Measurements from ENCODE around the gene ZMAT5. TPM values are rescaled to one million over a fixed set of nuclear protein-coding genes. Genes with fewer than 3 reads are reported as not detected.
A peak's percentile ranks its signal among the peaks of the same experiment; 100 is the strongest.

ZMAT5 gene
- total and polyA plus RNA-seq, 5 experiments from 2014 or later: 17.5 to 58.5 (median 44.2) TPM

DNA sequence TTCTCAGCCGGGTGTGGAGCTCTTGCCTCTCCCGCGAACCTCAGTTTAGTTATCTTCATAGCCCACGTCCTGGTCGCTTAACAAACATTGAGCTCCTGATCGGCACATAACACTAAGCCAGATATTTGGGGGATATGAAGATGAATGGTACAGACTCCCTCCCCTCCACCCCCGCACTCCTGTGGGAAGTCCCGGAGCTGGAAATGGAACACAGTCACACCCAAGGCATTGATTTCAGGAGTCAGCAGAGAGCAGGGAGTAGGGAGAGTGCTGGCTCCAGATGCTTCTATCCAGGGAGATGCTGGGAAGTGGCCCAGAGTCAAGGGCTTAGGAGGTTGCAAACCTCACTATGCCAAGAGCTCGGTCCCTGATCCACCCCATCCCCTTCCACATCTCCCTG is 73.1 kb downstream of the ZMAT5 start:
- ATAC-seq: no peak
- H3K27me3 Mint-ChIP-seq: no peaks in the 10 kb centered on the region
- no peak overlapping the region for H3K4me3 Mint-ChIP-seq
- H3K27ac Mint-ChIP-seq: peak overlapping the region in 1 of 10 donors; percentile 37
- peaks cover 0 to 57% (median 19%) of the 10 kb centered on the region in 3 donors for H3K36me3 Mint-ChIP-seq
- POLR2A ChIA-PET: no interaction called here
- peaks cover 1 to 15% (median 4%) of the 10 kb centered on the region in 4 donors for H3K4me1 Mint-ChIP-seq
- H3K9me3 Mint-ChIP-seq: no peaks in the 10 kb centered on the region
- DNase-seq: no peak

DNA sequence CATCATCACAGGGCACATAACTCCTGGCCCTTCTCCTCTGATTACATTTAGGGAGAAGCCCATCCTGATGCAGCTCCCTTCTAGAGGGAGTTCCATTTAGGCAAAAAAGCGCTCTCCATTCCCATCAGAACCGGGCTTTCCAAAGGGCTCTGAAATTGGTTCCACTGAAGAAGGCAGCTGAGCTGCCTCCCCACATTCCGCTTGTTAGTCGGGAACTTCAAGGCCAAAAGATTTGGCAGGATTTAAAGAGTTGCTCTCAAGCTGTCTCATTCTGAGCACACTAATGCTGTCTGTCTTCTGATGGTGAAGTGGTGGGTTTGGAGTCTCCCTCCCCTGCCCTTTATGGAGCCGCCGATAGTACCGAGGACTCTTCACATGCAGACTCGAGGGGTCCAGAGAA is 73.6 kb downstream of the ZMAT5 start:
- Mint-ChIP-seq H3K36me3 (peaks cover 0 to 59% (median 19%) of the 10 kb centered on the region in 3 donors), H3K4me1 (peaks cover 1 to 15% (median 4%) of the 10 kb centered on the region in 4 donors), H3K27ac (peak overlapping the region in 1 of 10 donors; percentile 50), H3K4me3 (no peak overlapping the region), H3K9me3 (no peaks in the 10 kb centered on the region), H3K27me3 (no peaks in the 10 kb centered on the region)
- ATAC-seq: no peak
- no peak for DNase-seq
- POLR2A ChIA-PET: no interaction called here

DNA sequence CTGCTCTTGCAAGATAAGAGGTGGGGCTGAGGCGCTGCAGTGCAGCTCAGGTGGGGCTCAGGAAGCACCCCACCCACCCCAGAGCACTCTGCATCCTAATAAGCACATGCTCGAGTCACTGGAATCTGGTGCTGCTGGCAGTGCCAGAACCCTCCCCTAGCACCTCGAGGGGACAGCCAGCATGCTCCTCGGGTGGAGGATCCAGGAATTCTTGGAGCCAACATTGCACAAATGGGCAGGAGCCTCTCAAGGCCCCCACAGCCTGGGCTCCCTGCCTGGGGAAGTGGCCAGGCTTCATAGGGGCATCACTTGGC is 74.5 kb downstream of the ZMAT5 start:
- Mint-ChIP-seq H3K9me3 (no peaks in the 10 kb centered on the region), H3K4me1 (peaks cover 1 to 15% (median 4%) of the 10 kb centered on the region in 4 donors), H3K27me3 (no peaks in the 10 kb centered on the region), H3K27ac (peak overlapping the region in 2 of 10 donors; percentile 27 to 35), H3K36me3 (peaks cover 0 to 56% (median 20%) of the 10 kb centered on the region in 3 donors), H3K4me3 (no peak overlapping the region)
- POLR2A ChIA-PET: no interaction called here
- no peak for DNase-seq
- ATAC-seq: no peak

DNA sequence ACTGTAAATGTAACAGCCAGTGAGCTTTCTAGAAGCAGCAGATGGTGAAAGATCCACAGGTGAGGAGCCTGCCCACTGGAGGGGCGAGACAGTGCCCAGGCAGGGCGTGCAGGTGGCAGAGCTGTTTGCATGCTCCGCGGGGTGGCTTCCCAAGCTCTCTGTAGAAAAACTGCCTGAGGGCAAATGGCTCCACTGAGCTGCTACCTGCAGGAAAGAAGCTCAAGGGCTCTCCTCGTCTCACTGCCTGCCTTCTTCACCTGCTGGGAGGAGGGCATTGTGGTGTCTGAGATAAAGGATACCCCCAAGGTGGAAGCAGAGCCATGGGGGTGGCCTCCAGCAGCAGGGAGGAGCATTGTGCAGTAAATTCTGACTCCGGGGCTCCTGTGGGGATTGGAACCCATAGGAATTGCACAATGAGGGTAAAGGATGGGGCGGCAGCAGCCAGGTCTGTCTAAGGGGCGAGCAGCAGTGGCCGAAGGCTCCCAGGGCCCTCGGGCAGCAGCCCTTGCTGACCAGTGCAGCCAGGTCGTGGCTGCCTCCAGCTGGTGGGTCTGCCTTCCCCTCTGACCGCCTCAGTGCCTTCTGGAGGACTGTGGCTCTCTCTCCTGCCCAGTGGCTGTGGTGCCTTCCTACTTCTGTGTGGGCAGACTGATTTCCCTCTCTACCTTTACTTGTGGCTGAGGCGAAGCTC is 75.0 kb downstream of the ZMAT5 start:
- no peak for DNase-seq
- POLR2A ChIA-PET: no interaction called here
- no peak for ATAC-seq
- no peak overlapping the region for H3K4me3 Mint-ChIP-seq
- H3K27ac Mint-ChIP-seq: peak overlapping the region in 2 of 10 donors; percentile 27 to 35
- peaks cover 1 to 15% (median 4%) of the 10 kb centered on the region in 4 donors for H3K4me1 Mint-ChIP-seq
- H3K9me3 Mint-ChIP-seq: no peaks in the 10 kb centered on the region
- peaks cover 0 to 55% (median 22%) of the 10 kb centered on the region in 3 donors for H3K36me3 Mint-ChIP-seq
- H3K27me3 Mint-ChIP-seq: no peaks in the 10 kb centered on the region

DNA sequence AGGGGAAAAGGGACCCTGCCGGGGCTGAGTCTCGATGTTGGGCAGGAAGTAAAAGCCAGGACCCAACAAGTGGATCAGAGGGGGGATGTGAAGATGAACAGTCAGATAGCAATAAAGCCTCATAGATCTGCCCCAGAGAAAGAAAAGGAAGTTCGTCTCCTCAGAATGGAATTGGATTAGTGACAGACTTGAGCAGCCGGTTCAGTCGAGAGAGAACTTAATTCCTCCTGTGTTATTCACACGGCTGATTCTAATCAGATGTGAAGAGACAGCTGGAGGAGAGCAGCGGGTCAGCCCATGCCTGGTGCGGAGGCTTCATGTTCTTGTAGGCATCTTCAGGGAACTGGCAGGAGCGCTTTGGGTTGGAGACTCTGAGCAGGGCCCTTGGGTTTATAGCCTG is 76.3 kb downstream of the ZMAT5 start:
- Mint-ChIP-seq H3K9me3 (no peaks in the 10 kb centered on the region), H3K27ac (peak overlapping the region in 1 of 10 donors; percentile 43), H3K4me3 (no peak overlapping the region), H3K4me1 (peaks cover 1 to 15% (median 4%) of the 10 kb centered on the region in 4 donors), H3K36me3 (peaks cover 0 to 51% (median 15%) of the 10 kb centered on the region in 3 donors), H3K27me3 (no peaks in the 10 kb centered on the region)
- DNase-seq (no peak), ATAC-seq (no peak)
- POLR2A ChIA-PET: no interaction called here

DNA sequence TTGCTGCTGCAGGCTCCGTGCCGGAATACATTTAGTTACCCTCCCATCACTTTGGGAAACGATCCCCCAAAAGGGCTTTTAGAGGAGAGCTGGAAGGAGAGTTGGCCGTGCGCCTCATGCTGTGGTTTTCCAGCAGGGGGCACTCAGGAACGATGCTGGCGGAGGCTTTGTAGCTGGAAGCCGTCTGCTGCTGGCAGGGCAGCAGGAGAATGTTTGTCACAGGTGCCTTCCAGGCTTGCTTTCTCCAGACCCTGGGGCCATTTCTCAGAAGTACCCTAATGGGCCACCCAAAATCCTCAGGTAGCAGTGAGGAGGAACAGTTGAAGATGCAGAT is 77.0 kb downstream of the ZMAT5 start:
- Mint-ChIP-seq H3K36me3 (peaks cover 0 to 54% (median 13%) of the 10 kb centered on the region in 3 donors), H3K27ac (peak overlapping the region in 3 of 10 donors; percentile 43 to 90 (median 60)), H3K27me3 (no peaks in the 10 kb centered on the region), H3K4me1 (peaks cover 1 to 15% (median 4%) of the 10 kb centered on the region in 4 donors), H3K4me3 (no peak overlapping the region), H3K9me3 (no peaks in the 10 kb centered on the region)
- no peak for ATAC-seq
- POLR2A ChIA-PET: interaction anchor here (0.5 kb wide), 1 partner anchor 98 kb away, joined by 3 read pairs; no protein-coding TSS in a partner anchor
- DNase-seq: peak in 3 of 10 donors; percentile 9 to 19 (median 16)

DNA sequence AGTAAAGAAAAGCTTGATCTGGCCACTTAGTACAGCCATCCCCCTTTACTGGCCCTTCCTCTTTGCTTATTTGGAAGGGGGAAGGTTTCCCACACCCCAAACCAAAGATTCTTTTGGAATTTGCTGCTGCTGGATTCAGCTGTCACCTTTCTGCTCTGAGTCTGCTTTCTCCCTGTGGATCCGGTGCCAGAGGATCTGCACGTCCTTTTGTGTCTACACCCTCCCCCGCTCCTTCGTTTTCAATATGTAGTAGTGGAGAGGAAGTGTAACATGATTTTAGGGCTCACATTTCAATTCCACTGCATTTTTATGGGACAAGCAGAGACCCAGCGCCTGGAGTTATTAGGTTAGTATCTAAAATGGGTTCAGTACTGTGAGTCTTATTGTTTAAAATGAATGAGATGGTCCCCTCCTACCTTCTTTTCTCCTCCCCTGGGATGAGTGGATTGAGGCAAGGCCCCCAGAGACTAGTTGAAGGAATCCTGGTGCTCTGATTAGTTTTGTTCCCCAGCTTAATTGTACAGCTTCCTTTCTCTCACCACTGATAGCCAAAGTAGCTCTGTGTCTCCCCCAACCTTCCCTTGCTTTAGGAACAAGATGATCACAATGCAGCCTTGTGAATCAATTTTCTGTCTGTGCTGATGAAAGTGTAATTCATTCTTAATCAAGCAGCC is 77.5 kb downstream of the ZMAT5 start:
- DNase-seq (no peak), ATAC-seq (no peak)
- POLR2A ChIA-PET: interaction anchor here (0.5 kb wide), 1 partner anchor 97 kb away, joined by 3 read pairs; no protein-coding TSS in a partner anchor
- H3K4me1 Mint-ChIP-seq: peaks cover 1 to 15% (median 4%) of the 10 kb centered on the region in 4 donors
- H3K27ac Mint-ChIP-seq: peak overlapping the region in 3 of 10 donors; percentile 43 to 90 (median 60)
- H3K36me3 Mint-ChIP-seq: peaks cover 0 to 54% (median 8%) of the 10 kb centered on the region in 3 donors
- H3K4me3 Mint-ChIP-seq: no peak overlapping the region
- H3K27me3 Mint-ChIP-seq: no peaks in the 10 kb centered on the region
- no peaks in the 10 kb centered on the region for H3K9me3 Mint-ChIP-seq

DNA sequence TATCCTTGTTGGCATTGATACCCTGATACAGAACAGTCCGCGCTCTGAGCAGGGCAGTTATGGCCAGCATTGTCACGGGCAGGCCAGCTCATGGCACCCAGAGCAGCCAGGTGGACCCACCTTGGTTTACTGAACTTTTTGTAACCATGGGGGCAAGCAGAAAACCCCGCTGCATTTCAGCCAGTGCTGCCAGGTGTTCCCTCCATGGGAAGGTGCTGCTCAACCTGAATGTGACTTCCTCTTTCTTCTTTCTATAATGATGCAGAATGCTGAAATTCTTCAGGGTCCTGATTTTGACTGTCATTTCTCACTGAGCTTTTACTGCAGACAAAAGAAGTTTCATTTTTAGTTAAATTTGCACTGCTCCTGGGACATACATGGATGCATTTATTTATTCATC is 82.6 kb downstream of the ZMAT5 start:
- peaks cover 0 to 2% (median 0%) of the 10 kb centered on the region in 4 donors for H3K4me1 Mint-ChIP-seq
- ATAC-seq (no peak), DNase-seq (no peak)
- no peak overlapping the region for H3K27ac Mint-ChIP-seq
- POLR2A ChIA-PET: no interaction called here
- H3K36me3 Mint-ChIP-seq: peaks cover 0 to 84% (median 17%) of the 10 kb centered on the region in 3 donors
- H3K27me3 Mint-ChIP-seq: no peaks in the 10 kb centered on the region
- H3K9me3 Mint-ChIP-seq: no peaks in the 10 kb centered on the region
- H3K4me3 Mint-ChIP-seq: no peak overlapping the region

DNA sequence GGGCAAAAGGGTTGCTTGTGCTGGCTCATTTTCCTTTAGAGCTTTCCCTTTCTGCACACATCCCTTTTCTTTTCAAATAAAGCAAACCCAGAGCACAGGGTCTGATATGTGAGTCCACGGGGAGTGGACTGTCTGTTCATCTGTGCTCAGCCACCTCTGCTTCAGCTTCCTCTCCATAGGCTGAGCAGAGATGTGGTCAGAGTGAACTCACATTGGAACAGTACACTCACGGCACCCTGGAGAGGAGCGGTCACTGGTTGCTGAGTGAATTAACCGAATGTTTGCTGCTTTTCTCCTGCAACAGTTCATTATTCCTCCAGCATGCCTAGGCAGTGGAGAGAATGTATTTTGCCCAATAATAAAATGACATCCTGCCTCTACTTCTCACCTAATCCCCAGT is 83.3 kb downstream of the ZMAT5 start:
- ATAC-seq (no peak), DNase-seq (no peak)
- Mint-ChIP-seq H3K4me1 (peaks cover 0 to 2% (median 0%) of the 10 kb centered on the region in 4 donors), H3K36me3 (peaks cover 0 to 89% (median 17%) of the 10 kb centered on the region in 3 donors), H3K4me3 (no peak overlapping the region), H3K27ac (peak overlapping the region in 1 of 10 donors; percentile 7), H3K9me3 (no peaks in the 10 kb centered on the region), H3K27me3 (no peaks in the 10 kb centered on the region)
- POLR2A ChIA-PET: no interaction called here

Other genes with a start within 250 kb of the ZMAT5 start
- 10 to 100 TPM; 47.2 to 48.0 TPM for gene THOC5, start 213.2 kb downstream of the ZMAT5 start, total RNA-seq
- 10 to 100 TPM; 20.1 to 25.7 (median 20.8) TPM for gene THOC5, start 213.2 kb downstream of the ZMAT5 start, polyA plus RNA-seq
- 10 to 100 TPM; 43.4 to 46.1 TPM for gene NIPSNAP1, start 185.9 kb downstream of the ZMAT5 start, total RNA-seq
- gene NIPSNAP1, start 185.9 kb downstream of the ZMAT5 start, polyA plus RNA-seq: 10 to 100 TPM; 58.9 to 62.8 (median 59.6) TPM
- 10 to 100 TPM; 23.6 to 25.4 TPM for gene NF2, start 163.4 kb downstream of the ZMAT5 start, total RNA-seq
- 10 to 100 TPM; 15.3 to 16.8 (median 15.5) TPM for gene NF2, start 163.4 kb downstream of the ZMAT5 start, polyA plus RNA-seq
- under 1 TPM in 1 of 2 experiments, not detected in 1; 0.11 TPM for gene CABP7, start 47.0 kb downstream of the ZMAT5 start, total RNA-seq
- gene CABP7, start 47.0 kb downstream of the ZMAT5 start, polyA plus RNA-seq: under 1 TPM; 0.06 to 0.09 (median 0.06) TPM
- gene UQCR10, start 362 bp upstream of the ZMAT5 start, total RNA-seq: 10 to 100 TPM; 53.9 to 59.7 TPM
- 100 to 1,000 TPM; 288 to 333 (median 323) TPM for gene UQCR10, start 362 bp upstream of the ZMAT5 start, polyA plus RNA-seq
- 10 to 100 TPM; 86.5 to 87.7 TPM for gene ASCC2, start 71.3 kb upstream of the ZMAT5 start, total RNA-seq
- 10 to 100 TPM; 41.2 to 72.7 (median 55.0) TPM for gene ASCC2, start 71.3 kb upstream of the ZMAT5 start, polyA plus RNA-seq
- gene MTMR3, start 116.2 kb upstream of the ZMAT5 start, total RNA-seq: 10 to 100 TPM; 61.4 to 68.7 TPM
- gene MTMR3, start 116.2 kb upstream of the ZMAT5 start, polyA plus RNA-seq: 10 to 100 TPM; 13.4 to 20.9 (median 14.9) TPM

Measured in naive thymus-derived CD8-positive, alpha-beta T cell (primary cell).